ENCODE measurements around the gene HNRNPL. TPM values are rescaled to one million over a fixed set of nuclear protein-coding genes. Genes with fewer than 3 reads are reported as not detected.

The HNRNPL gene
- total RNA-seq, 1 experiment from 2014 or later, result 710 TPM

- no peak overlapping the region for H2BK20ac ChIP-seq (ENCODE audit: low read depth, low read length, poor library complexity, severe bottlenecking)
- Mint-ChIP-seq H3K27me3 (ENCODE audit: low read depth) (peaks cover 15% of the 10 kb centered on the region), H3K4me1 (peaks cover 12% of the 10 kb centered on the region in 2 experiments), H3K9me3 (no peaks in the 10 kb centered on the region), H3K27ac (peak overlapping the region in 1 of 3 experiments; percentile 4; a peak in 2 of 7 replicates), H3K4me3 (no peak overlapping the region), H3K36me3 (ENCODE audit: insufficient read depth in 1 of 3, low read depth in 3 of 3) (no peaks in the 10 kb centered on the region)
- no peak overlapping the region for H3T11ph ChIP-seq (ENCODE audit: low read length)
- H3K79me1 ChIP-seq (ENCODE audit: insufficient read depth, low read depth, low read length, poor library complexity, severe bottlenecking), result no peaks in the 10 kb centered on the region
- H2AK5ac ChIP-seq (ENCODE audit: insufficient read length, low read length), result no peak overlapping the region
- H3K27ac ChIP-seq (ENCODE audit: insufficient read length, low read depth, low read length), result no peak overlapping the region
- peaks cover 2% of the 10 kb centered on the region; the same call in 1 of the 2 replicates for H3K4me1 ChIP-seq (ENCODE audit: insufficient read depth, low read length)
- no peak overlapping the region for H3K4ac ChIP-seq (ENCODE audit: low read depth, low read length)
- no peak overlapping the region for H2BK5ac ChIP-seq (ENCODE audit: insufficient read length, low read length)
- H3K23me2 ChIP-seq (ENCODE audit: insufficient read length, low read depth, low read length, poor library complexity, severe bottlenecking), result no peaks in the 10 kb centered on the region
- no peaks in the 10 kb centered on the region for H4K20me1 ChIP-seq (ENCODE audit: control insufficient read depth, insufficient read depth, insufficient read length)
- DNase-seq, result no peak
- no CpG with 5 or more reads among the region's 9 CpGs for WGBS (ENCODE audit: extremely low coverage, insufficient read length, low lambda C conversion rate)
- no peaks in the 10 kb centered on the region for H3K79me2 ChIP-seq (ENCODE audit: insufficient read depth, low read length)
- TF ChIP-seq CTCF (conservative IDR thresholded peaks at IDR 0.05), result no peak
- no peaks in the 10 kb centered on the region for H3K27me3 ChIP-seq (ENCODE audit: insufficient read depth, low read length)
- H2BK15ac ChIP-seq (ENCODE audit: low read depth, low read length), result no peak overlapping the region
- H3K14ac ChIP-seq (ENCODE audit: insufficient read depth, low read length), result no peak overlapping the region
- H4K5ac ChIP-seq (ENCODE audit: insufficient read length, low read depth, low read length), result no peak overlapping the region
- H3K23ac ChIP-seq (ENCODE audit: insufficient read length, low read depth, low read length), result no peak overlapping the region
- no peak overlapping the region for H3K4me2 ChIP-seq (ENCODE audit: insufficient read depth, insufficient read length, low read length)
- H2AFZ ChIP-seq (ENCODE audit: low read length), result no peak overlapping the region
- H2BK120ac ChIP-seq (ENCODE audit: low read depth, low read length, poor library complexity, severe bottlenecking), result no peak overlapping the region
- no peak overlapping the region for H3K9ac ChIP-seq (ENCODE audit: extremely low read depth, insufficient read length, low read length)
- no peak overlapping the region for H4K8ac ChIP-seq (replicated peaks; ENCODE audit: insufficient read length, low read depth, low read length)
- H2BK12ac ChIP-seq (ENCODE audit: insufficient read length, low read depth, low read length), result no peak overlapping the region
- no peak overlapping the region for H4K91ac ChIP-seq (ENCODE audit: insufficient read length, low read depth, low read length)
- no peak overlapping the region for H3K56ac ChIP-seq (ENCODE audit: insufficient read length, low read depth, low read length)
- no peaks in the 10 kb centered on the region for H3K9me3 ChIP-seq (ENCODE audit: control insufficient read depth, low read depth, low read length)
- H3K18ac ChIP-seq (ENCODE audit: insufficient read length, low read depth, low read length), result no peak overlapping the region
These were observed 45.2 kb upstream of the HNRNPL start for GRCh38 chr19:38894968-38895367.
